ENCODE data around the gene AKAP13.

AKAP13 gene

GRCh38 chr15:85542895-85543331 lies 162.5 kb downstream of the AKAP13 start:
- DNase-seq: no peak

GRCh38 chr15:85543741-85544155 lies 163.3 kb downstream of the AKAP13 start:
- DNase-seq: peak; percentile 22

GRCh38 chr15:85545185-85545584 lies 164.8 kb downstream of the AKAP13 start:
- DNase-seq: no peak

GRCh38 chr15:85545752-85546151 lies 165.3 kb downstream of the AKAP13 start:
- DNase-seq: no peak

GRCh38 chr15:85547386-85547785 lies 167.0 kb downstream of the AKAP13 start:
- DNase-seq: no peak

GRCh38 chr15:85550283-85550682 lies 169.9 kb downstream of the AKAP13 start:
- no peak for DNase-seq

GRCh38 chr15:85551221-85551832 lies 170.9 kb downstream of the AKAP13 start:
- no peak for DNase-seq

- no peak for DNase-seq
These were observed 174.6 kb downstream of the AKAP13 start for GRCh38 chr15:85554852-85555521.

- no peak for DNase-seq
These were observed 175.6 kb downstream of the AKAP13 start for GRCh38 chr15:85555875-85556617.

- DNase-seq: no peak
These were observed 176.2 kb downstream of the AKAP13 start for GRCh38 chr15:85556618-85556895.

GRCh38 chr15:85557385-85557784 lies 177.0 kb downstream of the AKAP13 start:
- no peak for DNase-seq

- DNase-seq: no peak
These were observed 178.4 kb downstream of the AKAP13 start for GRCh38 chr15:85558848-85559247.

GRCh38 chr15:85559530-85559929 lies 179.1 kb downstream of the AKAP13 start:
- no peak for DNase-seq

- DNase-seq: no peak
These were observed 182.4 kb downstream of the AKAP13 start for GRCh38 chr15:85562824-85563223.

GRCh38 chr15:85563328-85563727 lies 182.9 kb downstream of the AKAP13 start:
- no peak for DNase-seq

GRCh38 chr15:85563731-85564130 lies 183.3 kb downstream of the AKAP13 start:
- no peak for DNase-seq

GRCh38 chr15:85564686-85565085 lies 184.3 kb downstream of the AKAP13 start:
- DNase-seq: no peak

GRCh38 chr15:85568261-85568808 lies 187.9 kb downstream of the AKAP13 start:
- no peak for DNase-seq

GRCh38 chr15:85570336-85570735 lies 189.9 kb downstream of the AKAP13 start:
- no peak for DNase-seq

- no peak for DNase-seq
These were observed 191.4 kb downstream of the AKAP13 start for GRCh38 chr15:85571780-85572179.

- no peak for DNase-seq
These were observed 196.0 kb downstream of the AKAP13 start for GRCh38 chr15:85576392-85576791.

- no peak for DNase-seq
These were observed 198.7 kb downstream of the AKAP13 start for GRCh38 chr15:85578941-85579701.

Data from CD4-positive, alpha-beta T cell treated with Interleukin-12 subunit alpha and Interleukin-12 subunit beta, for 1 hour (primary cell).